Omental fat pad (tissue), 4 donors: ENCODE measurements around the gene OR7G3. TPM values are rescaled to one million over a fixed set of nuclear protein-coding genes. Genes with fewer than 3 reads are reported as not detected.

ENCODE experiments used
- ATAC-seq: fragments of 150-250 bp; one replicate; pipeline ENCODE4 v1.9.1; 2016; ENCODE audit warnings: mild to moderate bottlenecking, moderate library complexity; ENCODE audit not compliant: low FRiP score
- DNase-seq: peaks from one replicate; pipeline ENCODE4 v3.0.0-alpha.2; 2019; ENCODE audit warnings: low spot score
- total RNA-seq, 4 donors: library from RNA; depleted of rRNA; stranded (reverse); fragments of >200 nt; gene quantifications; one replicate each; pipeline ENCODE4 v1.1.0, GENCODE V29; 2016
- TF ChIP-seq, protein P1 (sequence below), 3 donors: fragments of 450-650 bp; IDR thresholded peaks; one replicate each; pipeline ENCODE4 v1.5.1; 2016 to 2017; ENCODE audit warnings: antibody characterized with exemption in 3 of 3, mild to moderate bottlenecking in 3 of 3, moderate library complexity in 2 of 3

The OR7G3 gene
- not detected for total RNA-seq

DNA sequence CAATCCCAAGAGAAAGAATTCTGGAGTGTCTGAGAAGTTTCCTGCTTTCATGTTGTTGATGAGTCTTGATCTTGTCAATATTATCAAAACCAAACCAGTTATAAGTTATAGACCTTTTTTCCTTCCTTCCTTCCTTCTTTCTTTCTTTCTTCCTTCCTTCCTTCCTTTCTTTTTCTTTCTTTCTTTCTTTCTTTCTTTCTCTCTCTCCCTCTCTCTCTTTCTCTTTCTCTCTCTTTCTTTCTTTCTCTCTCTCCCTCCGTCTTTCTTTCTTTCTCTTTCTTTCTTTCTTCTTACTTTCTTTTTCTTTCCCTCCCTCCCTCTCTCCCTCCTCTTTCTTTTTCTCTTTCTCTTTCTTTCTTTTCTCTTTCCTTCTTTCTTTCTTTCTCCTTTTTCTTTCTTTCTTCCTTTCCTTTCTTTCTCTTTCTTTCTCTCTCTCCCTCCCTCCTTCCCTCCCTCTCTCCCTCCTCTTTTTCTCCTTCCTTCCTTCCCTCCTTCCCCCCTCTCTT lies at the start of gene OR7G3:
TSS of gene OR7G3 (minus strand) at position 51 of the 506 bp plus-strand sequence. CDS start at position 51, 0 bp downstream.
- ATAC-seq (no peak), DNase-seq (no peak)
- TF ChIP-seq, protein P1, sequence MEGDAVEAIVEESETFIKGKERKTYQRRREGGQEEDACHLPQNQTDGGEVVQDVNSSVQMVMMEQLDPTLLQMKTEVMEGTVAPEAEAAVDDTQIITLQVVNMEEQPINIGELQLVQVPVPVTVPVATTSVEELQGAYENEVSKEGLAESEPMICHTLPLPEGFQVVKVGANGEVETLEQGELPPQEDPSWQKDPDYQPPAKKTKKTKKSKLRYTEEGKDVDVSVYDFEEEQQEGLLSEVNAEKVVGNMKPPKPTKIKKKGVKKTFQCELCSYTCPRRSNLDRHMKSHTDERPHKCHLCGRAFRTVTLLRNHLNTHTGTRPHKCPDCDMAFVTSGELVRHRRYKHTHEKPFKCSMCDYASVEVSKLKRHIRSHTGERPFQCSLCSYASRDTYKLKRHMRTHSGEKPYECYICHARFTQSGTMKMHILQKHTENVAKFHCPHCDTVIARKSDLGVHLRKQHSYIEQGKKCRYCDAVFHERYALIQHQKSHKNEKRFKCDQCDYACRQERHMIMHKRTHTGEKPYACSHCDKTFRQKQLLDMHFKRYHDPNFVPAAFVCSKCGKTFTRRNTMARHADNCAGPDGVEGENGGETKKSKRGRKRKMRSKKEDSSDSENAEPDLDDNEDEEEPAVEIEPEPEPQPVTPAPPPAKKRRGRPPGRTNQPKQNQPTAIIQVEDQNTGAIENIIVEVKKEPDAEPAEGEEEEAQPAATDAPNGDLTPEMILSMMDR (IDR thresholded peaks at IDR 0.05) = no peak

DNA sequence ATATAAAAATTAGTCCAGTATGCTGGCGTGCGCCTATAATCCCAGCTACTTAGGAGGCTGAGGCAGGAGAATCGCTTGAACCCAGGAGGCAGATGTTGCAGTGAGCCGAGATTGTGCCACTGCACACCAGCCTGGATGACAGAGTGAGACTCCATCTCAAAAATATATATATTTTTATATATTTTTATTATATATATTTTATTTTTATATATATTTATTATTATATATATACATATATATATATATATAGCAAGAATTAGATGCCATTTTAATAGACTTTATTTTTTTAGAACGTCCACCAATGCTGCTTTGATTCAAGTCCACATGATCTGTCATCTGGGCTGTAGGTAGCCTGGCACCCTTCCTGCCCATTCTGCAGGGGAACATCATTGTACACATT lies 48.6 kb upstream of the OR7G3 start:
- TF ChIP-seq, protein P1 (IDR thresholded peaks at IDR 0.05) = no peak
- DNase-seq (no peak), ATAC-seq (no peak)

DNA sequence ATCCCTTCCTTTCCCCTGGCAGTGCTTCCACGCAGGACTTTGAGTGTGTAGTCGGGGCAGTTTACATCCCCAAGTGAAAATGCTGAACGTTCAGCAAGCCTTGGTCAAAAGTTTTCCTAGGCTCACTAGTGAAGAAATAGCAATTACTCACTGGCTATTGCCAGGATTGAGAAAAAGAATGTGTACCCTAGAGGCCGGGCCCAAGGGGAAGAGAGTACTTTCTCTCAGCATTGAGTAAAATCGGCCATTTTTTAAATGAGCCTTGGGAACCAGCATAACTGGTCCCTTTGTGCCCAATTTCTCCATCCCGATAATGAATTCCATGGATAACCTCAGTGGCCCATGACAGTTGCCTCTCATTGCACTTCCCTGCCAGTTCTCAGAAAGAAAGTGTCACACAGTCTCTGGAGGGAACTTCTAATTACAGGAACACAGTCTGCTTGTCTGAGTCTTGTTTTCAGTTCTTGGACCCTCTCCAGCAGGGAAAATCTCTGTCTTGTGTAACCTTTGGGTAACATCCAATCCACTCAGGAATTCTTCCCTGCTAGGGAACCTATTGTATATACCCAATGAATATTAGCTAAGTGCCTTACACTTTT lies 44.7 kb upstream of the OR7G3 start:
- peak; percentile 44 for ATAC-seq
- DNase-seq = no peak
- TF ChIP-seq, protein P1 (IDR thresholded peaks at IDR 0.05) = no peak

DNA sequence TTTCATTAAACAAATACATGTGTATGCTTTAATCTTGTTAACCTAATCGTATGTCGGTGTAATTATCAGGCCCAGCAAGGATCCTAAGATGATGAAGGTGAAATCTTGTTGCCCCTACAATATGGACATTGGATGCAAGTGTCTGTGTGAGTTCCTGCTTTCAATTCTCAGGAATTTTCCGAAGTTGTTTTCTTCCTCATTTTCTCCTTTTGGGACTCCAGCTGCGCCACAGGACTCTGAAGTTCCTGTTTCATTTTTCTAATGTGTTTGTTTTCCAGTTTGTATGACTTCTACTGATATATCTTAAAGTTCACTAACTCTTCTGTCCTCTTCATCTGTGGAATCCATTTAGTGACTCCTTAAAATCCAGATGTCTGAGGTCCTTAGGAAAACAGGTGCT lies 40.1 kb upstream of the OR7G3 start:
- ATAC-seq = no peak
- TF ChIP-seq, protein P1 (IDR thresholded peaks at IDR 0.05) = no peak

DNA sequence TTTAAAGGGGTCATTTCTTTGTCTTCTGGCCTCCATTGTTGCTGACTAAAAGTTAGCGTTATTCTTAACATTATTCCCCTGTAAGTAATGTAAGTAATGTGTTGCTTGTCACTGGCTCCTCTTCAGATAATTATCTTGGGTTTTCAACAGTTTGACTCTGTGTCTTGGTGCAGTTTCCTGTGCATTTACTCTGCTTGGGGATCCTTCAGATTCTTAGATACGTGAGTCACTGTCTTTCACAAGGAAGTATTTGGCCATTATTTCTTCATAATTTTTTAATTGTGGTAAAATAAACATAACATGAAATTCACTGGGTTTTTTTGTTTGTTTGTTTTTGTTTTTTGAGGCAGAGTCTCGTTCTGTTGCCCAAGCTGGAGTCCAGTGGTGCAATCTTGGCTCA lies 38.5 kb upstream of the OR7G3 start:
- ATAC-seq = no peak

More for the DNA sequence above, 40.1 kb upstream of the OR7G3 start:
- no peak for DNase-seq

DNA sequence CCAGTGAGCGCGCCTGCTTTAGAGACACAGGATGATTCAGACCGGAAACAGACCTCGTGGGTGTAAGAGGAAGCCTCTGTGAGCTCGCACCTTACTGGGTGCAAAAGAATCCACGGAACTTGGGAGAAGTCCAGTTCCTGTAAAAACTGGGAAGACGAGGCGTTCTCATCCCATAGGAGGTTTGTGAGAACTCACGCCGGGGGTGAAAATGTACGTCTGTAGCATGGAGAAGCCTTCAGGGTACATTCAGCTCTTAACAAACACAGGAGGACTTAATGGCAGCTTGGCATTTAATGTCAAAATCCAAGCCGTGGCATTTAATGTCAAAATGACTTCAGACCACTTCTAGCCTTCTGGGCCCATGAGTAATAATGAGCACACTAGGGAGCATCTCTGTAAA lies 34.7 kb upstream of the OR7G3 start:
- no peak for DNase-seq
- TF ChIP-seq, protein P1 (IDR thresholded peaks at IDR 0.05) = no peak
- ATAC-seq = no peak

More for the DNA sequence above, 38.5 kb upstream of the OR7G3 start:
- TF ChIP-seq, protein P1 (IDR thresholded peaks at IDR 0.05) = no peak
- no peak for DNase-seq

DNA sequence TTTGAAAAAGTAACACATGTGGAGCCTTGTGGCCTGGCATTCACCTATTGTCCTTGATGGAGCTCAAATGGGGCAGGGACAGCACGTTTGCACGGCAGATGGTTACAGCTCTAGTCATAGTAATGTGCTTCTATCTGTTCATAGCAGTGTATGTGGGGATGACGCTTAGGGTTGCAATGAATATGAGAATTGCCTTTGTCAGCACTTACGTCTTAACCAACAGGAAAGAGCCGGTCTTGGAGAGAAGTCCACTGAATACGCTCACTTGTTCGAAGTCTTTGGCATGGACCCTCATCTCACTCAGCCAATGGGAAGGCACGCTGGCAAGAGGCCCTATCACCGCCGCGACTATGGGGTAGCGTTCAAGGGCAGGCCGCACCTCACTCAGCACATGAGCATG lies 33.1 kb upstream of the OR7G3 start:
- TF ChIP-seq, protein P1 (IDR thresholded peaks at IDR 0.05) = no peak
- ATAC-seq (no peak), DNase-seq (no peak)
